ENCODE results near the gene SHISAL1.

Gene SHISAL1

DNA sequence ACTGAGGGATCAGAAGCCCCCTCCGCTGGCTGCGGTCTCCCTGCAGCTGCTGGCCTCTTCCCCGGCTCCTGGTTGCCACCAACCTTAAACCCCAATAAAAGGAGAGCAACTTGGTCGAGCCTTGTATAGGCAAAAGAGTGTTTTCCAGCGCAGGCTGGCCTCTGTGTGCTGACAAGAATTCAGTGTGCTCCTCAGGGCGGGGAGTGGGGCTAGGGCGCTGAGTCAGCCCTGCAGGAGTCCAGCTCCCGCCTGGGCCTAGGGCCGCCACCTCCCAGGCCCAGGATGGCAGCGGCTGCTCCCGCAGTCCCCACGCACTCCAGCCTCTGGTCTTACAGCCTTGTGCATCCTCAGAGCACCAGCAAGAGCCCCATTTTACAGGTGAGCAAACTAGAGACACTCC lies at the start of gene SHISAL1:
Gene SHISAL1, minus strand, starts transcription at position 186 of the 400 bp plus-strand sequence. CDS start 12,006 bp downstream, outside the sequence.
- DNase-seq = no peak

DNA sequence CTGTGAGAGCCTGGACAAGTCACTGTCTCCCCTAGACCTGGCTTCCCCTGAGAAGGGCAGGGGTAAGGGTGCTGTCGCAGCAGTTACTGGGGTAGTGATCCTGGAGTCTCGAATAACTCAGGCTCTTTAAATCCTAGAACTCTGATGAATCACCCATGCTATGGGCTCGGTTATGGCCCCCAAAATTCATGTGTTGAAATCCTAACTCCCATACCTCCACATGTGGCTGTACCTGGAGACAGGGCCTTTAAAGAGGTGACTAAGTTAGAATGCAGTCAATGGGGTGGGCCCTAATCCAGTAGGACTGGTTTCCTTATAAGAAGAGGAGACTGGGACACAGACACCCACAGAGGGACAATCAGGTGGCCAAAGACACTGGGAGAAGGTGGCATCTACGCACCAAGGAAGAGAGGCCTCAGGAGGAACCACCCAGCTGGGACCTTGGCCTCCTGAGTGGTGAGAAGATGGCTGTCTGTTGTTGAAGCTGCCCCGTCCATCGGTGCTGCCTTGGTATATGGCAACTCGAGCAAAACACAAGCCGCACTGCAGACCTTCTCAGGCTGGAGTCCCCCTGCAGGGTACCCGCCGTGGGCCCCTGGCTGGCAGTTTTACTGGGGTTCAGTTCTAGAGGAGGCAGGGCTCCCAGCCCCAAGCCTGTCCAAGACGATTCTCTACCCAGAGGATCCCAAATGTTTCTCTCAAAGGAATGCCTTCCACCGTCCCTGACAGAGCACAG lies 48.8 kb upstream of the SHISAL1 start:
- DNase-seq = no peak

DNA sequence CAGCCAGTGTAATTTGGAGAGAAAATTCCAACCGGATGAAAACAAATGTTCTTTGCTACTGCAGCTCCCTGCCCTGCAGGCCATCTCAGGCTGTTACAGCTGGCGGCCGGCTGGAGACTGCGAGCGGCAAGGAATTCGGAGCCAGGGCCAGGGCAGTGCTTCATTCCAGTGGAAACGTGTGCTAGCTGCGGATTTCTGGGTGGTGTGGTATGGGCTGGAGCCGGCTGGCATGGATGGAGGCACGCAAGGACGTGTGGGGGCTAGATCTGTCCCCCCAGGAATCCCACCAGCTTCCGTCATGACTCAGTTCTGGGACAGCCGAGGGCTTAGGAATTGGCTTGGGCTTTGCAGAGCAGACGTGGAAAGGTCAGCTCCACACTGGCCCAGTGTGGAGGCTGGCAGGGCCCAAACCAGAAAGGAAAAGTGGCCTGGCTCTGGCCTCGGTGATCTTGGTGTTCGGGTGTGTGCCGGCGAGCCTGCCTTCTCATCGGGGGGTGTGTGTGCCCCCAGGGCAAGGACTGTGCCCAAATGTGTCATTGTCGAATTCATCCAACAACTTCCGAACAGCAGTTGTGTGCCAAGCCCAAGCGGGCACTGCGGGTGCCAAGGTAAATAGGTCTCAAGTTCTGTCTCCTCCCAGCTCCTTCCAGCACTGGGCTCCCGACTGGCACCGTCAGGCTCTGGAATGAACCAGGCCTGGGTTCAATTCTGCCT lies 48.1 kb upstream of the SHISAL1 start:
- no peak for DNase-seq

DNA sequence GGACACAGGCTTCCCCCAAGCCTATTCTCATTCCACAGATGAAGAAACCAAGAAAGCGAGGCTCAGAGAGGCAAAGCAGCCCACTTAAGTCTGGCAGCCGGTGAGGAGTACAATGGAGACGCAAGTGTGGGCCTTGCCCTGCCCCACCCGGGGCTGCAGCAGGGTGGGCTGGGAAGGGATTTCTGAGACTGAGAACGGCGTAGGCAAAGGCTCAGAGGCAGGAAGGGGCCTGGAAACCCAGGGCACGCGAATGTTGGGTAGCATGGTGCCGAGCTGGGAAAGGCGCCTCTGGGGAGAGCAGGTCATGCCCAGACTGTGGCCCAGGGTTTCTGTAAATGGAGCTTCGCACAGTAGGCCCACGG lies 47.5 kb upstream of the SHISAL1 start:
- DNase-seq = no peak

DNA sequence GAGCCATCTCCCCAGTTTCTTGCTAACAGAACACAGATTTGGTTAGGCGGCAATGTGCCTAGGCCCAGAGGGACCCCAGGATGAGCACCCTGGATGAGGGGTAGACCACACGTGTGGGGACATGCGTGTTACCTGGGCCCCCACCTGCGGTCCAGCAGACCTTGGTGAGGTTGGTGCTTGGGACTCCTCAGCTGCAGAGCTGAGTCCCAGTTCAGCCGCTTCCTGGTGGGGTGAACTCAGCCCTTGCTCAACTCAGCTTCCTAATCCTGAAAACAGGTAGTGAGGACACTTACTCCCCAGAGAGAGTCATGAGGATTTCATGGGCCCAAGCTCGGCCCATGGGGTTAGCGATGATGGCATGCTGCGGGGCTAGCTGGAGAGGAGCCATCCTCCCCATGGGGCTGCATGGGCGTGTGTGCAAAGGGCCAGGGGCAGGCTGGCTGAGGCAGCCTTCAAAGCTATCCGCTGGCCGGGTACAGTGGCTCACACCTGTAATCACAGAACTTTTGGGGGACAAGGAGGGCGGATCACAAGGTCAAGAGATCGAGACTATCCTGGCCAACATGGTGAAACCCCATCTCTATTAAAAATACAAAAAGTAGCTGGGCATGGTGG lies 46.9 kb upstream of the SHISAL1 start:
- no peak for DNase-seq

DNA sequence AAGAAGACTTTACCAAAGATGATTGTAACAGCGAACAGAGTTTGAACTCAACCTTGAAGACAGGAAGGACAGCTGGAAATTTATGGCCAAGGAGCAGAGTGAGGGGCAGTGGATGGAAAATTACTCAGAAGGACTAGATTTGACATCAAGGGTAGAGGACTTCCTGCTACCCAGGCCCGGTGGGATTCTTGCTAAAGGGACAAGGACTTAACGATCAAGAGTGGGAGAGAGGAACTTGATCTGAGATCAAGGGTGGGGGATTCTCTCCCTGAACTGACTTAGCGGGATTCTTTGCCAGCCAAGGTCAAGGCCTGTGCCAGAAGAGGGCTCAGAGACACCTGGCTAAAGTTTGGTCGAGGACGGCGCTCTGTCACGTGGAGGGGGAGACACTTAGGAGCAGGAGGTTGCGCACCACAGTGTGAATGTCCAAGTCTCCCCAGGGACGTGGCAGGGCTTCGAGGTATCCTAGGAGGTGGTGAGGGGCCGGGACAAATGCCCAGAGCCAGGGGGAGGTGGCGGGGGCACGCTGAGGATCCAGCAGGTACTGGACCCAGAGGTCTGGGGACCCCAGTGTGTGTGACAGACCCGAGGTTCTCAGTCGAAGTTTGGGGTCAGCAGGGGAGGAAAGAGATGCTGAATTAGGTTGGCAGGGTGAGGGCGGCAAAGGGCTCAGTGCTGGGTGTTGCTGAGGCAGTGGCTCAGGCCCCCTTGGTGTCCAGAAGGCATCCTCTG lies 46.1 kb upstream of the SHISAL1 start:
- no peak for DNase-seq

DNA sequence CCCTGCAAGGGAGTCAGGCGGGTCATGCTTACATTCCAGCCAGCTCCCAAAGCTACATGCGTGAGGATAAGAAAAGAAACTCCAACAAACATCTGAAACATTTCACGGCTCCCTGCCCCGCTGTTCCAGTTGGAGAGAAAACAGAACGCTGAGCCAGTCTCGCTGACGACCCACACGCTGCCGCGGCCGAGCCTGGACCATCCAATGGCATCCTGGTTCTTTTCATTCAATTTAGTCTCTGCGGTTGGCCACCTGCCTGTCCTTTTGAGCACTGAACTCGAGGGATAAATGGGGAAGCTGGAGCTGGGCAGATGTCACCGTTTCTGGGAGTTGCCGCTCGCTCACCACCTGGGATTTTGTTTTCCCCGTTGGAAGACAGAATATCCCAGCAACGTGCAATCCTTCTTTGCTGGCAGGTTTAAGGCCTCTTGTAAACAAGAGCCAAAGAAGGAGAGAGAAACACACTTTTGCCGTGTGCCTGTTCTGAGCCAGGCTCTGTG lies 45.3 kb upstream of the SHISAL1 start:
- no peak for DNase-seq

DNA sequence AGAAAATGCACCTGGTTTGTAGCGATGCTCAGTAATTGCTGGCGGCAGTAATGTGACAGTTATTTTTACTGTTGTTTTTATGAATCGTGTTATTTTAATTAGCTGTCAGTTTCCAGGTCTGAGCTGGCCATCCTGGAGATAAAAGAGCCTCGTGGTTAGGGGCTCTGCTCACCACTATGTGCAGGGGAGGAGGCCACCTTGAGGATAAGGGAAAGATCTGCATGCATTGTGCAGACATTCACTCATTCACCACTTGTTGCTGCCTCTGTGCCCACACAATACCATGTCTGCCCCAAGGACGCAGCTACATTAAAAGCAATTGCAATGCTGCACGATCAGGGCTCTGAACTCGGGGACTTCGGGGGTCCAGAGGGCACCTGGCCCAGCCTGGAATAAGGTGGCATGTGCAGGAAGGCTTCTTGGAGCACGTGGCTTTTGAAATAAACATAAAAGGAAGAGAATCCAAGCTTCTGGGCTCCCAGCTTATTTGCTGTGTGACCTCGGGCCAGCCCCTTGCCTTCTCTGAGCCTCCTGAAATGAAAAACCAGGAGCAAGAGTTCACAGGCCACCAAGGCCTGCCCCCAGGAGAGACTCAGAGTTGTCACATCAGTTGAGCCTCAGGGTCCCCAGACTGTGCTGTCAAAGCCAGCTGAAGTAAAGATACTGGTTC lies 44.7 kb upstream of the SHISAL1 start:
- DNase-seq = no peak

DNA sequence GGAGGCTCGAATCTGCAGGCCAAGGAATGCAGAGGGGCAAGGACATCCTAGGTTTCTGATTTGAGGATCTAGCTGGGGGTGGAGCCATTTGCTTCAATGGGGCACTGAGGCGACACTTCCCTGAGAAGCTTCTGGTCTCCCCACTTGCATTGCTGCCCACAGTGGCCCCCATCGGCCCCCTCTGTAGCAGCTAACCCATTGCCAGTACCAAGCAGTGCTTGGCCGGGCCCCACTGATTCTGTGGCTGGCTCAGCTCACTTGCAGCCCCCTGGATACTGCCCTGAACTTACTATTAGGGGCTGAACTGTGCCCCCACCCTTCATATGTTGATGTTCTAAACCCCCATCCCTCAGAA lies 42.9 kb upstream of the SHISAL1 start:
- DNase-seq = no peak

DNA sequence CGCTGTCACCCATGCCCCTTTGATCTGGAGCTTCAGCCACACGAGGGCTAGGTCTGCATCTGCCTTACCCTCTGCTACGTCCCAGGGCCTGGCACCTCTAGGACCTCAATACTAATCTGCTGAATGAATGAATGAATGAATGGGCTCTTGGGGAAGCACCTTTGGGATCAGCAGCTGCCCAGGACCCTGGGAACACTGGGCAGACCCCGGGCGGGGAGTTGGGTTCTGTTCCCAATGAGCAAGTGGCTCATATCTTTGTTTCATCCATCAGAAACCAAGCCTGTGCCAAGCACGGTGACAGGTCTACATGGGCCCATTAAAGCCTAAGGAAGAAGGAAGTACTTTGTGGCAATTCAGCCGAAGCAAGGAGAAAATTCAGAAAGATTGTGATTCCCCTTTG lies 41.5 kb upstream of the SHISAL1 start:
- no peak for DNase-seq

DNA sequence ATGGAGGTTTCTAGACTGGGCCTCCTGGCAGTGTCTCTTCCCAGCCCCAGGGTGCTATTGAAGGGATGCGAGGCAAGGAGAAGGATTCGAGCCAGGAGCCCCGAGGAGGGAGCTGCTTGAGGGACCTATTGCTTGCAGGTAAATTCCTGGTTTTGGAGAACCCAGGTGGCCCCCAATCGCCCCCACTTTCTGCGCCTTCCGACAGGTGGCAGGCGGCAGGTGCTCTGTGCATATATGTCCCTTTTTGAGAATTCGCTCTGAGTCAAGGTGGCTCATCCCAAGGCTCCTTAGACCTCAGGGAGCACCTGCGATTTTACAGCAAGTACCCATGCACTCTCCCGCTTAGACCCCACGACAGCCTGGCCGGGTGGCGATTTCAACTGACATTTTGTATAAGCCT lies 40.3 kb upstream of the SHISAL1 start:
- DNase-seq = no peak

DNA sequence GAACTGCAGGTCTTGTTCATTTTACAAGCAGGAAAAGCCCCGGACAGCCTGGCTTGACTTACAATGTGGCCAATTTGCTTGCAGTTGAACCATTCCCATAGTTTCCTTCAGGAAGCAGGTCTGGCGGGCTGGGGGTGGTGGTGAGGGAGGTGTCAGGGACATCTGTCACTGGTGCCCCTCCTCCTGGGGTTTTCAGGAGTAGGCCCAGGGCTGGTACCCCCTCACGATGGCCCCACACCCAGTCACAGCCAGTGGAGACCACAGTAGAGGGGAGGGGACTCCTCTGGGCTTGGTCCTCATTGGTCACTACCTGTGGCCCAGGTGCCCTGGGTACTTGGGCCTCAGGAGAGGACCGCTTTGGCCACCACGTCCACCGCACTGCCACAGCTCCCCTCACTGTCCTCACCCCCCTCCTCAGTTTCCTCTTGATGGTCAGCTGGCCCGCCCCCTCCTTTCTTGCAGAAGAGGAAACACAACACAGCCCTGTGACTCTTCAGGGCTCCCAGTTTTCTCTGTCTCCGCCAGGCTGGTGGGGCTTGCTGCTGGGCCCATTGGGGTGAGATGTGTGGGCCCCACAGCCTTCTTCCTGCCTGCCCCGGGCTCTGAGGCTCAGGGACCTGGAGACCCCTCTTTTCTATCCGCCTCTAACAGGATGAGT lies 39.8 kb upstream of the SHISAL1 start:
- no peak for DNase-seq

DNA sequence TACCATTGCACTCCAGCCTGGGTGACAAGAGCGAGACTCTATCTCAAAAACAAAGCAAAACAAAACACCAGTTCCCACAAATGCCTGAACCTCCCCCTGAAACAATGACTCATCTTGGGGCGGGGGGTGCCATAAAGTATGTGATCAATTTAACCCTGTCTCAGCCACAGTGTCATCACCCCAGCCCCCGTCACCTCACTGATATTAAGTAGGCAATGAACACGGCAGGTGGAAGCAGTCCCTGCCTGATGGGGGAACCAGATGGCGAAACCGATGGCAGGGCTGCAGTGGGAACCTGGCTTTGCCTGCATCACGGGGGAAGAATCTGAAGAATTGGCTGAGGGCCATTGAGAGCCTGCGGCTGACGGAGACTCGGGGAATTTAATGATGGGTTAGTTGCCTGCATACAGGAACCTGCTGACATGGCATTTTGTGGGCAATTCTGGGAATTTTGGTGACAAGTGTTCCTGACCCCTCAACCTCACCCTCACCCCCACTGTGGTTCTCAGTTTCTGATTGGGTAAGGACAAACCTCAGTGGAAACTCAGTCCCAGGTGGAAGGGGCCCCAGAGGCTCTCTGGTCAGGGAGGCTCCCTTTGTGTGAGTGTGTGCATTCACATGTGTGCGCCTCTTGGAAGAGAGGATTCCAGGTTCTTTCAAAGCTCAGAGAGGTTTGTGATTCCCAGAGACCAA lies 39.1 kb upstream of the SHISAL1 start:
- no peak for DNase-seq

DNA sequence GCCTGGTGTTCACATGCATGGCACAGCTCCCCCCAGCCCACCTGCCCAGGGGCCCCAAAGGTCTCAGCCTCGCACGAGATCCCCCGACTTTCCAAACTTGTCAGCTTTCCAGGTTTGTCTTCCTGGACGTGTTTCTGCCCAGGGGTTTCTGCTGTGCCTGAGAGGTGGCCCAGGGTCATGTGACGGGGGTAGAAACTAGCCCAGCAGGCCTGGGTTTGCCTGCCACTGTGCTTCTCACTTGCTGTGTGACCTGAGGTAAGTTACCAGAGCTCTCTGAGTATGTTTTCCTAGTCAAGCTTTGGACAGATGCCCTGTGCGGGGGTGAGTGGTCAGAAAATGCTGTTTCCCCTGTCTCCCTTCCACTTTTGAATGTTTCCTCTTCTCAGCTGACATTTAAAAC lies 38.3 kb upstream of the SHISAL1 start:
- DNase-seq = no peak

DNA sequence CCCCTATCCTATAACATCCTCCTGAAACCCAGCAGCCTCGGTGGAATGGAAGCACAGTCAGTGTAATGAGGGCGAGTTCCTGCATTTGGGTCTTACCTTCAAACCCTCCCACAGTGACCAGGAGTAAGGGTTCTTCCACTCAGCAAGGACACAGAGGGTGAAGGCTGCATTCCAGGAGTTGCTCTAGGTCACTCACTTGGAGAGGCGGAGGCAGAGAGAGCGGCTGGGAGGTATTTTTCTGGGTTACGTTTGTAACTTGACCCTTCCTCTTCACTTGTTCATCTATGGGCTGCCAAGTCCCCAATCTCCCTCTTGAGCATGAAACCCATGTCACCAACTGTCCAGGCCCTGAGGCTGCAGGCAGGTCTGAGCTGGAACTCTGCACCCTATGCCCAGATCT lies 36.8 kb upstream of the SHISAL1 start:
- no peak for DNase-seq

DNA sequence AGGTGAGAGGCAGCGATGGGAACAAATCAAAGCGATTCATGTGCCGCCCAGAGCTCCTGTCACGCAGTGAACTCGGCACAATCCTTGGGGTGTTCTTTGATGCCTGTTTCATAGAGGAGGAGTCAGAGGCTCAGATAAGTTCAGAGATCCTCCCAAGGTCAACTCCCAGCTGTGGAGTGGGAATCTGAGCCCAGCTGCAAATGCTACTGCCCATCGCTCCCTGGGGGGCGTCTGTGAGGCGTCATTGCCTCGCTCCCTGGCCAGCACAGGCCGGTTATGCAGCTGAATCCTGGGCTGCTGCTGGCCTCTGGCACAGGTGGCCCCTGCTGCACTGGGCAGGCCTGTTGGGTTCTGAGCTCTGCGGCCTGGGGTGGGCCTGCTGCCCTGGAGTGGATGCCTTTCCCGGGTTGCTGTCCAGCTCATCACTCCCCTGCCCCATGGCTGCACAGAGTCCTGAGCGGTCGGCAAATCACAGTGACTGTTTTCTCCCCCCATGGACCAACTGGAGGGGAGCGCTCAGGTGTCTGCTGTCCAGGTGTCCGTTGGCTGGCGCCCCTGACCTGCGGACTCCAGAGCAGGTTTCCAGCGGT lies 36.3 kb upstream of the SHISAL1 start:
- no peak for DNase-seq

DNA sequence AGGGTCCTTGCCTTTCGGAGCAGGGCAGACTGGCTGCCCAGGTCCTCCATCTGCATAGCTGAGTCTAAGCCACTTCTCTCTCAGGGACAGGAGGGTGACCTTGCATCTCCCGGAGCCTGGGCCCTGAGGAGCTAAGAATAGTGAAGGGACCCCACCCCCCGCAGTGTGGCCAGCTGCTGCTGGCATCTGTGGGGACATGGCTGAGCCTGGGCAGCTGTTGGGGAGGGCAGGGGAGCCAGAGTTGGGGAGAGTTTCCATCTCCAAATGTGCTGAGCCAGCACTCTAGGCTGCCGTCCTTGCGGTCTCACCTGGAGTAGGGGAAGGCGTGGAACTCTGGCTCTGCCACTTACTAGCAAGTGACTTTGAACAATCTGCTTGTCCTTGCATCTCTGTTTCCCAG lies 34.8 kb upstream of the SHISAL1 start:
- DNase-seq = no peak

DNA sequence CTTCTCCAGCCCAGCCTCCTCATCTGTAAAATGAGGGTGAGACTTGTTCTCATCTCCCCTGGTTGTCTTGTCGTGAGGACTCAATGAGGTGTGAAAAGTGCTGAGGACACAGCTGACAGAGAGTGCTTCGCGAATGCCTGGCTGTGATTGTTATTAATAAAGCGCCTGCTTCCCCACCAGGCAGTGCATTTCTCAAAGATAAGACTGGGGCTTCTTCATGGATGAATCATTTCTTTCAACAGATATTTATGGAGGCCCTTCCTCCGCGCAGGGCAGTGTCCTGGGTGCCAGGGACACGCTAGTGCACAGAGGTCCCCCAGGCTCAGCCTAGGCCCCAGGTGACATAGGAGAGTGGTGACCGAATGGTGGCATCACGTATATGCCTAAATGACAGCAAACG lies 34.3 kb upstream of the SHISAL1 start:
- no peak for DNase-seq

DNA sequence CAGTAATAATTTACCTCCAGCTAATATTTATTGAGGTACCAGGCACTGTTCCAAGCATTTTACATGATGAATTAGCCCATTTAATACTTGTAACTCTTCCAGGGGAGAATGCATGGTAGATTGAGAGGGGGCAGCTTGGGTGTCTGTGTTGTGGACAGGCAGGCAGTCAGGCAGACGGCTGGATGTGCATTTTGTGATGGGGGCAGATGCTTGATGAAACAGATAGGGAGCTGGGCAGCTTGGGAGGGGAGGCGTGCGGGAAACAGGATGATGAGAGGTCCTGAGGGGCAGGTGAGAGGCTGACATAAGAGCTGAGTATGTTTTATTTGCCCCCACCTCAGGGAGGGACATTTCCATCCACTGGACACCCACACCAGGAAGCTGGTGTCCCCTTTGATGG lies 33.1 kb upstream of the SHISAL1 start:
- no peak for DNase-seq

DNA sequence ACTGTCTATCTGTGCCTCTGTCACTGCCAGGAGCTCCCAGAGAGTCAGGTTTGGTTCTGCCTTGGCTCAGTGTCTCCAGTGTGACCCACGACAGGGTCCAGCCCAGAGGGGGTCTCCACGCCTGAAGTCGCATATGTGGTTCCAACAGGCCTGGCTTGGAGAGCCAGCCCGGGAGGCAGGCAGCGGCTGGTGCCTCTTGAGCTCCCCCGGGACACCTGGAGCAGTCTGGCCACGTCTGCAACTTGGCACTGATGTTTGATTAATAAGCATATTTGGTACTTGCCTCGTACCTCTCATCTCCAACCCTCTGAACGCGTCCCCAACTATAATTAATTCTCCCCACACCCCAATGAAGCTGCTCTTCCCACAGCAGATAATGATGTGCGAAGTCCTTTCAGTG lies 31.7 kb upstream of the SHISAL1 start:
- no peak for DNase-seq

DNA sequence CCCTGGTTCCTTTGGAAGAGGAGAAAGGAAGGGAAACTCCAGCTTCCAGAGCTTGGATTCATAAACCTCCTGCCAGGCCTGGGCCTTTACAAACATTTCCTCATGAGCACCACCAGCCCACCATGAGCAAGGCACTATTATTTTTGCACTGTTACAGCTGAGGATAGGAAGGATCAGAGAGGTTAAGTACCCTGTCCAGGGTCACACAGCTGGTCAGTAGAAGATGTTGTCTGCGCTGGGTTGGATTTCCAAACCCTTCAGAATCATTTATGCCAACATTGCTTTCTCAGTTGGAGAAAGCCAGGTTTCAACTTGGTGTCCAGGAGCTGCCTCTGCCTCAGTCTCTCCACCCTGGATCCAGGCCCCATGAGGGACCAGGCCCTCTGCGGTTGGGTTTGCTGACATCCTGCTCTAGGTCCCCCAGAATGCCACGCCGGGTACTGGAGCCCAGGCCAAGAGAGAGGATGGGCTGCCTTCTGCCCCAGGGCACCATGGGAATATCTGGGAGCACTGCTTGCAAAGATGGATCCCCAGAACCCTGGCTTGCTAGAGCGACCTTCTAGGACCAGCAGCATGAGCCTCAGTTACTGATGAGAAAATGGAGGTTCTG lies 29.7 kb upstream of the SHISAL1 start:
- no peak for DNase-seq

All from NCI-H526 (cell line).